GM12892 (cell line): ENCODE measurements around the gene C18orf54.

Experiments used
- POLR2A ChIP-seq: IDR thresholded peaks from 2 replicates; pipeline ENCODE4 v1.6.1; 2011; ENCODE audit warnings: low read depth, low read length, control low read depth
- POLR2AphosphoS5 ChIP-seq: IDR thresholded peaks from 2 replicates; pipeline ENCODE4 v1.6.1; 2011; ENCODE audit warnings: low read depth, low read length, control low read depth
- TAF1 ChIP-seq: IDR thresholded peaks from 2 replicates; pipeline ENCODE4 v1.6.1; 2011; ENCODE audit warnings: low read depth, mild to moderate bottlenecking, control low read depth, low read length, borderline replicate concordance

GRCh38 chr18:54359233-54359632 is 1.5 kb downstream of the C18orf54 start:
- TF ChIP-seq POLR2A (no peak), TAF1 (no peak), POLR2AphosphoS5 (no peak)
